Measurements from ENCODE around the gene CHSY1. TPM values are rescaled to one million over a fixed set of nuclear protein-coding genes. Genes with fewer than 3 reads are reported as not detected.
A peak's percentile ranks its signal among the peaks of the same experiment; 100 is the strongest.

The CHSY1 gene
- total and polyA plus RNA-seq, 7 donors: 1.8 to 13.6 (median 11.2) TPM

DNA sequence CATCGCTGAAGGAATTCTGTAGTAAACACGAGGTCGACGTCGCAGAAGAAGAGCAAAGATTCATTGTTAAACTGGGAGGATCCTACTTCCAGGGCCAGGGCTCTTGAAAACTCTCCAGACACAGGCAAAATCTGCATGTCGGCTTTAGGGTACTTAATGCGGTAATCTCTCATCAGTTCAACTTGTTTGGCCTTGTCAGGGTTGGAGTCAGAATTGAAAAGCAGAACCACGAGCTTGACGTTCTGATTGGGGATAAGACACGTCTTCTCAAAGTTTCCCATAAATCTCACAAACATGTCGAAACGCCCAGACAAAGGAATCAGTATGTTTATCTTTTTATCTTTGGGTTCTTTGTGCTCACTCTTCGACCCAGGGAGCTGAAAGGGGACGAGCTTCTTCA is 74.0 kb downstream of the CHSY1 start:
- Histone ChIP-seq H3K4me1 (peaks cover 0 to 6% (median 0%) of the 10 kb centered on the region in 4 donors), H3K9me3 (no peaks in the 10 kb centered on the region), H3K4me3 (no peak overlapping the region), H3K27ac (no peak overlapping the region), H3K36me3 (peaks cover 0 to 17% (median 0%) of the 10 kb centered on the region in 4 donors), H3K27me3 (no peaks in the 10 kb centered on the region)
- intact Hi-C loops (cut with DNase I): no loop called here
- no peak for DNase-seq
- WGBS, 2 donors: 95% methylated on average over 14 of the region's 14 CpGs
- TF ChIP-seq POLR2AphosphoS5 (IDR thresholded peaks at IDR 0.05) (no peak), POLR2A (IDR thresholded peaks at IDR 0.05) (no peak), EP300 (IDR thresholded peaks at IDR 0.05) (no peak)
- TF ChIP-seq, protein P1, sequence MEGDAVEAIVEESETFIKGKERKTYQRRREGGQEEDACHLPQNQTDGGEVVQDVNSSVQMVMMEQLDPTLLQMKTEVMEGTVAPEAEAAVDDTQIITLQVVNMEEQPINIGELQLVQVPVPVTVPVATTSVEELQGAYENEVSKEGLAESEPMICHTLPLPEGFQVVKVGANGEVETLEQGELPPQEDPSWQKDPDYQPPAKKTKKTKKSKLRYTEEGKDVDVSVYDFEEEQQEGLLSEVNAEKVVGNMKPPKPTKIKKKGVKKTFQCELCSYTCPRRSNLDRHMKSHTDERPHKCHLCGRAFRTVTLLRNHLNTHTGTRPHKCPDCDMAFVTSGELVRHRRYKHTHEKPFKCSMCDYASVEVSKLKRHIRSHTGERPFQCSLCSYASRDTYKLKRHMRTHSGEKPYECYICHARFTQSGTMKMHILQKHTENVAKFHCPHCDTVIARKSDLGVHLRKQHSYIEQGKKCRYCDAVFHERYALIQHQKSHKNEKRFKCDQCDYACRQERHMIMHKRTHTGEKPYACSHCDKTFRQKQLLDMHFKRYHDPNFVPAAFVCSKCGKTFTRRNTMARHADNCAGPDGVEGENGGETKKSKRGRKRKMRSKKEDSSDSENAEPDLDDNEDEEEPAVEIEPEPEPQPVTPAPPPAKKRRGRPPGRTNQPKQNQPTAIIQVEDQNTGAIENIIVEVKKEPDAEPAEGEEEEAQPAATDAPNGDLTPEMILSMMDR (IDR thresholded peaks at IDR 0.05): no peak

DNA sequence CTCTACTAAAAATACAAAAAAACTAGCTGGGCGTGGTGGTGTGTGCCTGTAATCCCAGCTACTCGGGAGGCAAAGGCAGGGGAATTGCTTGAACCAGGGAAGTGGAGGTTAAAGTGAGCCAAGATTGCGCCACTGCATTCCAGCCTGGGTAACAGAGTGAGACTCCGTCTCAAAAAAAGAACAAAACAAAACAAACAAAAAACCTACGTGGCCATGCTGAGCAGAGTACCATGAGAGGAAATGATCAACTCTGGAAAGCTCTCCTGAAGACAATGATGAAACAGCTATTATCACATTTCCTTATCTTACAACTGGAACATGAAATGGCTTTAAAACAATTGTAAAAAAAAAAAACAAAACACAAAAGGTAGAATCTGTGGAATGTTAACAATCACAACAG is 75.2 kb downstream of the CHSY1 start:
- peak overlapping the region in 2 of 4 donors; percentile 25 to 53 for H3K27ac ChIP-seq
- H3K36me3 ChIP-seq: peaks cover 0 to 17% (median 0%) of the 10 kb centered on the region in 4 donors
- intact Hi-C loops (cut with DNase I): no loop called here
- 59 to 65% methylated on average over 5 of the region's 5 CpGs for WGBS, 2 donors
- DNase-seq: no peak
- H3K4me1 ChIP-seq: peaks cover 0 to 6% (median 0%) of the 10 kb centered on the region in 4 donors
- H3K4me3 ChIP-seq: no peak overlapping the region
- TF ChIP-seq, protein P1 (IDR thresholded peaks at IDR 0.05): no peak
- H3K9me3 ChIP-seq: no peaks in the 10 kb centered on the region
- H3K27me3 ChIP-seq: no peaks in the 10 kb centered on the region

DNA sequence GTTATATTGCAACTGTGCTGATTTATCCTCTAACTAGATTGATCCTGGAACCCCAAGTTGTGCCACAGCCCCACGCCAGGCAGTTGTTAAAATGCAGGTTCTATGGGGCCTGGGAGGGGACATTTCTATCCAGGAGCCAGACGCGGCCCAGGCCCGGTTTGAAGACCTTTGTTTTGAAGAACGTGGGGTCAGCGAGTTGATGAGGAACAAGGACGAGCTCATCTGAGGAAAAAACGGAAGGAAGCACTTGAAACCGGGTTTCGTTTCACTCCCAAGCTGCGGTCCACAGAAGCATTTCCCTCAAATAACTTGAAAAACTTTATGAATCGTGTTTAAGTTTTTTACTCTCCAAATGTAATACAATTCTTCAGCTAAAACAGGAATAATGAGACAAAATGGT is 76.4 kb downstream of the CHSY1 start:
- Histone ChIP-seq H3K9me3 (no peaks in the 10 kb centered on the region), H3K36me3 (peaks cover 0 to 17% (median 0%) of the 10 kb centered on the region in 4 donors), H3K4me3 (no peak overlapping the region), H3K4me1 (peaks cover 0 to 6% (median 0%) of the 10 kb centered on the region in 4 donors), H3K27me3 (no peaks in the 10 kb centered on the region), H3K27ac (peak overlapping the region in 1 of 4 donors; percentile 11)
- DNase-seq: no peak
- 59 to 89% methylated on average over 12 of the region's 12 CpGs for WGBS, 2 donors
- TF ChIP-seq, protein P1 (IDR thresholded peaks at IDR 0.05): no peak
- no peak for TF ChIP-seq POLR2AphosphoS5 (IDR thresholded peaks at IDR 0.05)
- no peak for TF ChIP-seq POLR2A (IDR thresholded peaks at IDR 0.05)
- no peak for TF ChIP-seq EP300 (IDR thresholded peaks at IDR 0.05)
- intact Hi-C loops (cut with DNase I): no loop called here

DNA sequence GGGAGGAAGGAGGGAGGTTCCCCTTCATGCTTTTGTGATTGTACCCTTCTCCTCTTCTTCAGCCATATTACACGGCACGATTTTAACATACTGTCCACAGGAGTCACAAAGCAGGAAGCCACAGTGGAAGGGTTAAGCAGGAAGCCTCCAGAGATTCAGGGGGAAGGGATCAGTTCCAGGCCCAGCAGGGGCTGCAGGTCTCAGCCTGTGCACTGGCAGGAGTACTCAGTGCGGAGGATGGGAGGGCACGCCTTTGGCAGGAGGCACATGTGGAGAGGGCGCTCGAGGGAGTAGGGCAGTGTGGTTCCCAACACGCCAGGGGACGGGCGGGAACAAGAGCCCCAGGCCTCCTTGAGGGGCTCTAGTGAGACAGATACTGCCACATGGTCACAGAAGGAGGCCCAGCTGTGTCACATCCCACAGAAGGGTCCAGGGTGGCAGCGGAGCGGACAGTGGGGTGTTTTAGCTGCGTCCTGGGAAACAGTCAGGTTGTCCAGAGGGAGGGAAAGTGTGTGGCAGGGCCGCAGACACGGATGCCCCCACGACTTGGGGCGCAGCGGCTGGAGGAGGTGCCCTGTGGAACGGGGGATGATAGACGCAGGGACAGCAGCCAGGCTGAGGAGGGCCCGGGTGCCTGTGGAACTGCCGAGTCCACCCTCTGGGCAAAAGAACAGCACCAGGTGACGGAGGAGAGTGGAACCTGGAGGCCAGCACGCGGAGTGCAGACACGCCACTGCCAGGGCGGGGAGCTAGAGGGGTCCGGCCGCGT is 77.5 kb downstream of the CHSY1 start:
- Histone ChIP-seq H3K4me3 (no peak overlapping the region), H3K27ac (no peak overlapping the region), H3K27me3 (no peaks in the 10 kb centered on the region), H3K9me3 (no peaks in the 10 kb centered on the region), H3K36me3 (peaks cover 0 to 17% (median 0%) of the 10 kb centered on the region in 4 donors), H3K4me1 (peaks cover 0 to 6% (median 2%) of the 10 kb centered on the region in 4 donors)
- no peak for DNase-seq
- TF ChIP-seq EP300 (IDR thresholded peaks at IDR 0.05) (no peak), POLR2A (IDR thresholded peaks at IDR 0.05) (no peak), POLR2AphosphoS5 (IDR thresholded peaks at IDR 0.05) (no peak)
- TF ChIP-seq, protein P1 (IDR thresholded peaks at IDR 0.05): no peak
- intact Hi-C loops (cut with DNase I): no loop called here
- 95 to 96% methylated on average over 29 of the region's 29 CpGs for WGBS, 2 donors
